ENCODE data around the gene NEU2.

GRCh38 chr2:232997749-232998665, 34.5 kb upstream of the NEU2 start:
- TF ChIP-seq POLR2A (IDR thresholded peaks at IDR 0.05; ENCODE audit: low read depth, low read length) (no peak), POLR2AphosphoS5 (IDR thresholded peaks at IDR 0.05; ENCODE audit: low read depth, low read length) (no peak), TAF1 (IDR thresholded peaks at IDR 0.05; ENCODE audit: low read depth, low read length) (no peak), SPI1 (IDR thresholded peaks at IDR 0.05; ENCODE audit: low read depth, low read length) (no peak), PAX5 (IDR thresholded peaks at IDR 0.05; ENCODE audit: insufficient read depth, low read length, severe bottlenecking) (no peak)
